CD4-positive, alpha-beta T cell (primary cell): Measurements from ENCODE around the gene IPCEF1. TPM values are rescaled to one million over a fixed set of nuclear protein-coding genes. Genes with fewer than 3 reads are reported as not detected.

Experiments
- ATAC-seq: fragments of 200-7000 bp; cut with Tn5 transposase; one replicate; pipeline ENCODE4 v1.10.0; 2022; ENCODE audit warnings: mild to moderate bottlenecking; ENCODE audit not compliant: poor library complexity
- CTCF ChIA-PET: fragments of 350-600 bp; sonication (Branson Sonifier 250); formaldehyde crosslinking; loops from one replicate; lab custom pipeline; 2021; ENCODE audit warnings: antibody characterized with exemption, inconsistent platforms; lab: Charles Lee
- POLR2A ChIA-PET: fragments of 350-600 bp; sonication (Branson Sonifier 250); formaldehyde crosslinking; loops from one replicate; lab custom pipeline; 2021; ENCODE audit warnings: antibody characterized with exemption, inconsistent platforms; lab: Charles Lee
- DNase-seq, 14 experiments: peaks; one replicate each; pipeline ENCODE4 v3.0.0-alpha.2; 2013 to 2020; ENCODE audit warnings: mixed read lengths in 2 of 14
- H3K27ac ChIP-seq, 2 donors: one replicate each; pipeline versions ENCODE4 v1.5.1 to v1.7.0; 2013; ENCODE audit warnings: low read length in 2 of 2, low read depth in 1 of 2, mild to moderate bottlenecking in 1 of 2
- H3K27me3 ChIP-seq, 2 experiments: 1 replicate in 1 of 2; 2 replicates in 1 of 2; pipeline versions ENCODE4 v1.6.1 to v1.7.0; 2013; ENCODE audit warnings: low read length in 2 of 2, control low read depth in 1 of 2, mild to moderate bottlenecking in 1 of 2, moderate library complexity in 1 of 2; ENCODE audit not compliant: insufficient read depth in 2 of 2, control insufficient read depth in 1 of 2
- H3K36me3 ChIP-seq: one replicate; pipeline ENCODE4 v1.6.1; 2013; ENCODE audit warnings: low read length, control low read depth; ENCODE audit not compliant: insufficient read depth
- H3K4me1 ChIP-seq: one replicate; pipeline ENCODE4 v1.6.1; 2013; ENCODE audit warnings: low read length, control low read depth; ENCODE audit not compliant: insufficient read depth
- H3K4me3 ChIP-seq: one replicate; pipeline ENCODE4 v1.5.1; 2013; ENCODE audit warnings: mild to moderate bottlenecking, low read length, moderate library complexity
- H3K9me3 ChIP-seq, 2 experiments: 1 replicate in 1 of 2; 2 replicates in 1 of 2; pipeline versions ENCODE4 v1.6.1 to v1.7.0; 2013; ENCODE audit warnings: low read length in 2 of 2, mild to moderate bottlenecking in 2 of 2, control low read depth in 1 of 2, moderate library complexity in 1 of 2; ENCODE audit not compliant: control insufficient read depth in 1 of 2, insufficient read depth in 1 of 2
- H3K27ac Mint-ChIP-seq: one replicate; pipeline ENCODE4 v1.8.0; 2020; ENCODE audit warnings: mixed read lengths
- H3K27me3 Mint-ChIP-seq: one replicate; pipeline ENCODE4 v1.8.0; 2021; ENCODE audit warnings: mixed read lengths
- H3K36me3 Mint-ChIP-seq: one replicate; pipeline ENCODE4 v1.8.0; 2021; ENCODE audit warnings: low read depth, mixed read lengths
- H3K4me1 Mint-ChIP-seq: one replicate; pipeline ENCODE4 v1.8.0; 2021; ENCODE audit warnings: low read depth, mixed read lengths
- H3K4me3 Mint-ChIP-seq: one replicate; pipeline ENCODE4 v1.8.0; 2020; ENCODE audit warnings: mild to moderate bottlenecking, mixed read lengths
- H3K9me3 Mint-ChIP-seq: one replicate; pipeline ENCODE4 v1.8.0; 2020; ENCODE audit warnings: mixed read lengths
- intact Hi-C, 2 experiments: fragments of 100-400 bp; cut with DNase I in 1 of 2; cut with micrococcal nuclease in 1 of 2; formaldehyde crosslinking; loops; one replicate each; pipeline versions ENCODE4 v1.15.1 to v1.9.0; 2023 to 2025; cut with DNase I, micrococcal nuclease
- total RNA-seq, 174 experiments: library from RNA in 2 of 174; stranded (reverse) in 2 of 174; gene quantifications; one replicate each; pipeline ENCODE4 v1.2.3 and lab custom pipeline; 2021 to 2026
- TF ChIP-seq, protein P1 (sequence below): fragments of 200-600 bp; IDR thresholded peaks from one replicate; pipeline ENCODE4 v1.8.0; 2022; ENCODE audit warnings: antibody characterized with exemption, mild to moderate bottlenecking

Gene IPCEF1
- total RNA-seq, 2 experiments from 2014 or later, result 92.4 to 96.8 TPM

GRCh38 chr6:154261688-154262397 lies 94.8 kb downstream of the IPCEF1 start:
- Mint-ChIP-seq H3K27me3 (no peaks in the 10 kb centered on the region), H3K4me1 (peaks cover 38% of the 10 kb centered on the region), H3K36me3 (no peaks in the 10 kb centered on the region), H3K4me3 (no peak overlapping the region), H3K27ac (no peak overlapping the region), H3K9me3 (peaks cover 6% of the 10 kb centered on the region)
- POLR2A ChIA-PET, result no interaction called here
- ATAC-seq, result no peak
- no peak overlapping the region for H3K4me3 ChIP-seq
- no peak for DNase-seq
- no peak overlapping the region for H3K27ac ChIP-seq
- no peaks in the 10 kb centered on the region for H3K36me3 ChIP-seq
- peaks cover 9% of the 10 kb centered on the region for H3K4me1 ChIP-seq
- CTCF ChIA-PET, result no interaction called here
- TF ChIP-seq, protein P1, sequence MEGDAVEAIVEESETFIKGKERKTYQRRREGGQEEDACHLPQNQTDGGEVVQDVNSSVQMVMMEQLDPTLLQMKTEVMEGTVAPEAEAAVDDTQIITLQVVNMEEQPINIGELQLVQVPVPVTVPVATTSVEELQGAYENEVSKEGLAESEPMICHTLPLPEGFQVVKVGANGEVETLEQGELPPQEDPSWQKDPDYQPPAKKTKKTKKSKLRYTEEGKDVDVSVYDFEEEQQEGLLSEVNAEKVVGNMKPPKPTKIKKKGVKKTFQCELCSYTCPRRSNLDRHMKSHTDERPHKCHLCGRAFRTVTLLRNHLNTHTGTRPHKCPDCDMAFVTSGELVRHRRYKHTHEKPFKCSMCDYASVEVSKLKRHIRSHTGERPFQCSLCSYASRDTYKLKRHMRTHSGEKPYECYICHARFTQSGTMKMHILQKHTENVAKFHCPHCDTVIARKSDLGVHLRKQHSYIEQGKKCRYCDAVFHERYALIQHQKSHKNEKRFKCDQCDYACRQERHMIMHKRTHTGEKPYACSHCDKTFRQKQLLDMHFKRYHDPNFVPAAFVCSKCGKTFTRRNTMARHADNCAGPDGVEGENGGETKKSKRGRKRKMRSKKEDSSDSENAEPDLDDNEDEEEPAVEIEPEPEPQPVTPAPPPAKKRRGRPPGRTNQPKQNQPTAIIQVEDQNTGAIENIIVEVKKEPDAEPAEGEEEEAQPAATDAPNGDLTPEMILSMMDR, result no peak
- H3K9me3 ChIP-seq, result no peaks in the 10 kb centered on the region
- no peaks in the 10 kb centered on the region for H3K27me3 ChIP-seq
- intact Hi-C loops, result no loop called here

DNA sequence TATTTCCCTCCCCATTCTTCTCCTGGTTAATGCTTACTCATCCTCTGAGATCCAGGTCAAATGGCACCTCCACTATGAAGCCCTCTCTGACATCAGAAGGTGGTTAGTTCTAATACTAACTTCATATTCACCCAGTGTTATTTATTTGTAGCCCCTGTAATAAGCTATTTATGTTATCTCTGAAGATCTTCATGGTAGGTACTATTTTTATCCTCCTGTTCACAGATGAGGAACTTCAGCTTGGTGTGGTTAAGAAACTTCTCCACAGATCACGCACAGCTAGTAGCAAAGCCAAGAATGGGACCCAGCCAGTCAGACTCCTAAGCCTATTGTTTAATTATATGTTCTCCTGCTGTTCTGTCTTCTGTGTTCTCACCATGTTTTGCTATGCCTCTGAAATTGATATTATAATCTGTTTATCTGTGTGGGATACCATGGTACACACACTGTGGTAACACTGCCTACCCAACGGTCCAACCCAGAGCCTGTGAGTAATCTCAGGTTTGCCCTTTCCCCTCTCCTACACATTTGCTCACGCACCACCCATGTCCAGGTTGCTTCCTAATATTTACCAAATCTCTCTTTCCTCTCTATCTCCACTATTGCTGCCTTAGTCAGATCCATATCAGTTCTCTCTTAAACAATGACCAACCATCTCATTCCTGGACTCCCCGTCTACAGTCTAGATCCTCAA lies 98.4 kb downstream of the IPCEF1 start:
- Histone ChIP-seq H3K4me3 (no peak overlapping the region), H3K36me3 (no peaks in the 10 kb centered on the region), H3K27ac (no peak overlapping the region), H3K27me3 (no peaks in the 10 kb centered on the region), H3K4me1 (peaks cover 5% of the 10 kb centered on the region), H3K9me3 (peaks cover 0 to 4% of the 10 kb centered on the region in 2 experiments)
- DNase-seq (no peak), ATAC-seq (no peak)
- intact Hi-C loops, result no loop called here
- TF ChIP-seq, protein P1, result no peak
- POLR2A ChIA-PET, result interaction anchor here (1.0 kb wide), 1 partner anchor 47 kb away, joined by 3 read pairs; no protein-coding TSS in a partner anchor
- Mint-ChIP-seq H3K4me3 (no peak overlapping the region), H3K9me3 (peaks cover 18% of the 10 kb centered on the region), H3K36me3 (peaks cover 19% of the 10 kb centered on the region), H3K4me1 (peaks cover 42% of the 10 kb centered on the region), H3K27ac (no peak overlapping the region), H3K27me3 (no peaks in the 10 kb centered on the region)
- CTCF ChIA-PET, result no interaction called here

- Mint-ChIP-seq H3K9me3 (peaks cover 18% of the 10 kb centered on the region), H3K27ac (no peak overlapping the region), H3K36me3 (peaks cover 19% of the 10 kb centered on the region), H3K27me3 (no peaks in the 10 kb centered on the region), H3K4me3 (no peak overlapping the region), H3K4me1 (peaks cover 54% of the 10 kb centered on the region)
- ATAC-seq, result no peak
- H3K27me3 ChIP-seq, result no peaks in the 10 kb centered on the region
- TF ChIP-seq, protein P1, result no peak
- DNase-seq, result peak in 2 of 14 experiments; percentile 56 to 64
- H3K36me3 ChIP-seq, result no peaks in the 10 kb centered on the region
- intact Hi-C loops, result no loop called here
- POLR2A ChIA-PET, result interaction anchor here (0.9 to 1.3 kb wide), 3 partner anchors 13 to 46 kb away, joined by 3 read pairs; no protein-coding TSS in a partner anchor
- H3K27ac ChIP-seq, result no peak overlapping the region
- H3K4me3 ChIP-seq, result no peak overlapping the region
- peaks cover 0 to 4% of the 10 kb centered on the region in 2 experiments for H3K9me3 ChIP-seq
- H3K4me1 ChIP-seq, result peaks cover 13% of the 10 kb centered on the region
- CTCF ChIA-PET, result interaction anchor here (0.6 kb wide), 1 partner anchor 92 kb away, joined by 3 read pairs; no protein-coding TSS in a partner anchor
Observed at GRCh38 chr6:154257067-154257466, 99.5 kb downstream of the IPCEF1 start.
